H9 (cell line): ENCODE data around the gene ERC2. TPM values are rescaled to one million over a fixed set of nuclear protein-coding genes. Genes with fewer than 3 reads are reported as not detected.

Source experiments
- DNase-seq: peaks from one replicate; pipeline ENCODE4 v3.0.0-alpha.2; 2017
- H2AFZ ChIP-seq: one replicate; pipeline ENCODE4 v1.6.1; 2013; ENCODE audit warnings: mild to moderate bottlenecking, low read length, control low read depth, moderate library complexity
- H2AK5ac ChIP-seq: 2 replicates; pipeline ENCODE4 v1.6.1; 2013; ENCODE audit warnings: low read length, control low read depth, mixed read lengths; ENCODE audit not compliant: insufficient read length
- H2BK120ac ChIP-seq: one replicate; pipeline ENCODE4 v1.6.1; 2013; ENCODE audit warnings: low read depth, mild to moderate bottlenecking, low read length, control low read depth, inconsistent platforms; ENCODE audit not compliant: poor library complexity, severe bottlenecking
- H2BK12ac ChIP-seq: 2 replicates; pipeline ENCODE4 v1.6.1; 2013; ENCODE audit warnings: low read length, control low read depth, mixed read lengths, low read depth; ENCODE audit not compliant: insufficient read length
- H2BK15ac ChIP-seq: 2 replicates; pipeline ENCODE4 v1.6.1; 2013; ENCODE audit warnings: low read depth, low read length, control low read depth
- H2BK20ac ChIP-seq: one replicate; pipeline ENCODE4 v1.6.1; 2013; ENCODE audit warnings: low read depth, mild to moderate bottlenecking, low read length, control low read depth, inconsistent platforms; ENCODE audit not compliant: poor library complexity, severe bottlenecking
- H2BK5ac ChIP-seq: 2 replicates; pipeline ENCODE4 v1.6.1; 2013; ENCODE audit warnings: low read length, control low read depth, mixed read lengths; ENCODE audit not compliant: insufficient read length
- H3K14ac ChIP-seq: 2 replicates; pipeline ENCODE4 v1.6.1; 2013; ENCODE audit warnings: low read length, control low read depth; ENCODE audit not compliant: insufficient read depth
- H3K18ac ChIP-seq: 2 replicates; pipeline ENCODE4 v1.6.1; 2013; ENCODE audit warnings: low read depth, mild to moderate bottlenecking, mixed read lengths, low read length, control low read depth; ENCODE audit not compliant: insufficient read length
- H3K23ac ChIP-seq: 2 replicates; pipeline ENCODE4 v1.6.1; 2013; ENCODE audit warnings: low read length, control low read depth, mixed read lengths, low read depth; ENCODE audit not compliant: insufficient read length
- H3K23me2 ChIP-seq: 2 replicates; pipeline ENCODE4 v1.6.1; 2013; ENCODE audit warnings: low read depth, mild to moderate bottlenecking, mixed read lengths, low read length, control low read depth; ENCODE audit not compliant: insufficient read length, poor library complexity, severe bottlenecking
- H3K27ac ChIP-seq: 2 replicates; pipeline ENCODE4 v1.5.1; 2013; ENCODE audit warnings: low read length, control low read depth, mixed read lengths, low read depth; ENCODE audit not compliant: insufficient read length
- H3K27me3 ChIP-seq: 2 replicates; pipeline ENCODE4 v1.6.1; 2013; ENCODE audit warnings: low read length, control low read depth, inconsistent platforms; ENCODE audit not compliant: insufficient read depth
- H3K4ac ChIP-seq: 2 replicates; pipeline ENCODE4 v1.6.1; 2013; ENCODE audit warnings: low read depth, mild to moderate bottlenecking, control low read depth, inconsistent platforms, low read length, moderate library complexity
- H3K4me1 ChIP-seq: 2 replicates; pipeline ENCODE4 v1.6.1; 2013; ENCODE audit warnings: low read length, control low read depth, inconsistent platforms; ENCODE audit not compliant: insufficient read depth
- H3K4me2 ChIP-seq: 2 replicates; pipeline ENCODE4 v1.6.1; 2013; ENCODE audit warnings: low read length, control low read depth, mixed read lengths; ENCODE audit not compliant: insufficient read length, insufficient read depth
- H3K56ac ChIP-seq: 2 replicates; pipeline ENCODE4 v1.6.1; 2013; ENCODE audit warnings: low read depth, mild to moderate bottlenecking, mixed read lengths, low read length, control low read depth; ENCODE audit not compliant: insufficient read length
- H3K79me1 ChIP-seq: 2 replicates; pipeline ENCODE4 v1.6.1; 2013; ENCODE audit warnings: low read depth, mild to moderate bottlenecking, moderate library complexity, low read length, control low read depth, inconsistent platforms; ENCODE audit not compliant: insufficient read depth, poor library complexity, severe bottlenecking
- H3K79me2 ChIP-seq: 2 replicates; pipeline ENCODE4 v1.6.1; 2013; ENCODE audit warnings: low read length, control low read depth, inconsistent platforms; ENCODE audit not compliant: insufficient read depth
- H3K9ac ChIP-seq: 2 replicates; pipeline ENCODE4 v1.6.1; 2013; ENCODE audit warnings: low read length, control low read depth, mixed read lengths; ENCODE audit not compliant: insufficient read length; ENCODE audit errors: extremely low read depth
- H3K9me3 ChIP-seq: one replicate; pipeline ENCODE4 v1.6.1; 2013; ENCODE audit warnings: low read depth, low read length, inconsistent platforms; ENCODE audit not compliant: control insufficient read depth
- H3T11ph ChIP-seq: one replicate; pipeline ENCODE4 v1.6.1; 2013; ENCODE audit warnings: mild to moderate bottlenecking, low read length, control low read depth, inconsistent platforms
- H4K20me1 ChIP-seq: one replicate; pipeline ENCODE4 v1.6.1; 2013; ENCODE audit not compliant: control insufficient read depth, insufficient read length, insufficient read depth
- H4K5ac ChIP-seq: 2 replicates; pipeline ENCODE4 v1.6.1; 2013; ENCODE audit warnings: low read depth, mild to moderate bottlenecking, mixed read lengths, low read length, control low read depth; ENCODE audit not compliant: insufficient read length
- H4K8ac ChIP-seq: replicated peaks from 2 replicates; pipeline ENCODE4 v1.6.1; 2013; ENCODE audit warnings: low read length, control low read depth, mixed read lengths, low read depth; ENCODE audit not compliant: insufficient read length
- H4K91ac ChIP-seq: 2 replicates; pipeline ENCODE4 v1.6.1; 2013; ENCODE audit warnings: low read depth, mild to moderate bottlenecking, moderate library complexity, mixed read lengths, low read length, control low read depth; ENCODE audit not compliant: insufficient read length
- H3K27ac Mint-ChIP-seq, 3 experiments: 2 replicates in 2 of 3; 3 replicates in 1 of 3; pipeline ENCODE4 v1.8.0; 2020 to 2021; ENCODE audit warnings: mixed read lengths in 3 of 3, mild to moderate bottlenecking in 1 of 3, moderate library complexity in 1 of 3
- H3K27me3 Mint-ChIP-seq: 2 replicates; pipeline ENCODE4 v1.8.0; 2021; ENCODE audit warnings: low read depth, mild to moderate bottlenecking, moderate library complexity, mixed read lengths
- H3K36me3 Mint-ChIP-seq, 3 experiments: 2 replicates in 2 of 3; 3 replicates in 1 of 3; pipeline ENCODE4 v1.8.0; 2020 to 2021; ENCODE audit warnings: low read depth in 3 of 3, mixed read lengths in 3 of 3; ENCODE audit not compliant: insufficient read depth in 1 of 3
- H3K4me1 Mint-ChIP-seq, 2 experiments: 2 replicates each; pipeline ENCODE4 v1.8.0; 2020; ENCODE audit warnings: mixed read lengths in 2 of 2
- H3K4me3 Mint-ChIP-seq, 2 experiments: 2 replicates in 1 of 2; 3 replicates in 1 of 2; pipeline ENCODE4 v1.8.0; 2020 to 2021; ENCODE audit warnings: mild to moderate bottlenecking in 2 of 2, mixed read lengths in 2 of 2, moderate library complexity in 1 of 2
- H3K9me3 Mint-ChIP-seq, 2 experiments: 2 replicates in 1 of 2; 3 replicates in 1 of 2; pipeline ENCODE4 v1.8.0; 2020; ENCODE audit warnings: mild to moderate bottlenecking in 2 of 2, mixed read lengths in 2 of 2, moderate library complexity in 1 of 2
- CTCF ChIP-seq: fragments of 200-600 bp; sonication (generic); conservative IDR thresholded peaks from 3 replicates; pipeline ENCODE4 v1.8.0; 2021; ENCODE audit warnings: antibody characterized with exemption, mild to moderate bottlenecking
- WGBS: extraction: QIAGEN DNeasy Blood & Tissue Kit; methylation state at CpG from one replicate; pipeline ENCODE4 v1.1.7; 2013; ENCODE audit warnings: missing lambda C conversion rate, low lambda C conversion rate, mixed read lengths; ENCODE audit not compliant: insufficient read length; ENCODE audit errors: extremely low coverage; 5-methylcytosine and 5-hydroxymethylcytosine counted together
- total RNA-seq: library from RNA; stranded (reverse); gene quantifications from 2 replicates; pipeline ENCODE4 v1.2.1, GENCODE V29; 2021

The ERC2 gene
- total RNA-seq, 1 experiment from 2014 or later, result 15.4 TPM

DNA sequence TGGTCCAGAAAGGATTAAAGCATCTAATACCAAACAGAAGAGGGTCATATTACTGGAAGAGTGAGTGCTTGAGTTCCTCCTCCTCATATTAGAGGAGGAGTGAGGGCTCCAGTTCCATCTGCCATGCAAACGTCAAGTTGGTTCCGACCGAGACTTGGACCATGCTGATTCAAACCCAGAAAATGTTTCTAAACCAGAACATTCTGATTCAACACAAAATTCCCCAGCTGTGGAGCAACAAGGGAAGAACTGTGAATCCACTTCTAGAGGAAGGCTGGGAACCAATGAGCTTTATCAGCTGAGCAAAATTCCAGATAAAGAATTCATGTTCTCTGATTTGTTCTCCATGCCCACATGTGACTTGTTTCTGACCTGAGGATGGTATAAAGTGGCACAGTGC, 845.5 kb downstream of the ERC2 start:
- no CpG with 5 or more reads among the region's 3 CpGs for WGBS
- Histone ChIP-seq H3T11ph (no peak overlapping the region), H3K23me2 (no peaks in the 10 kb centered on the region), H3K4ac (no peak overlapping the region), H3K9ac (no peak overlapping the region), H2BK12ac (no peak overlapping the region), H3K4me2 (no peak overlapping the region), H2AK5ac (no peak overlapping the region), H3K27me3 (no peaks in the 10 kb centered on the region), H4K5ac (no peak overlapping the region), H3K56ac (no peak overlapping the region), H3K14ac (no peak overlapping the region), H3K27ac (no peak overlapping the region), H4K20me1 (no peaks in the 10 kb centered on the region), H2BK15ac (no peak overlapping the region), H3K23ac (no peak overlapping the region), H3K79me2 (no peaks in the 10 kb centered on the region), H3K18ac (no peak overlapping the region), H3K9me3 (no peaks in the 10 kb centered on the region), H3K4me1 (peaks cover 4% of the 10 kb centered on the region; the same call in 1 of the 2 replicates), H2BK120ac (no peak overlapping the region), H4K8ac (no peak overlapping the region), H4K91ac (no peak overlapping the region), H2BK5ac (no peak overlapping the region), H2BK20ac (no peak overlapping the region), H3K79me1 (no peaks in the 10 kb centered on the region), H2AFZ (no peak overlapping the region)
- H3K27me3 Mint-ChIP-seq, result no peaks in the 10 kb centered on the region; the same call in 1 of the 2 replicates
- H3K4me3 Mint-ChIP-seq, result no peak overlapping the region
- DNase-seq, result no peak
- H3K27ac Mint-ChIP-seq, result no peak overlapping the region
- H3K4me1 Mint-ChIP-seq, result peaks cover 12 to 22% of the 10 kb centered on the region in 2 experiments
- H3K36me3 Mint-ChIP-seq, result no peaks in the 10 kb centered on the region
- H3K9me3 Mint-ChIP-seq, result no peaks in the 10 kb centered on the region
- no peak for TF ChIP-seq CTCF
